PC-9 (cell line): Measurements from ENCODE around the gene MRPL4.

ENCODE experiments used
- EZH2 ChIP-seq: fragments of 200-600 bp; sonication (generic); IDR thresholded peaks from 2 replicates; pipeline ENCODE4 v1.8.0; 2017; ENCODE audit warnings: antibody characterized with exemption, low read depth
- TF ChIP-seq, protein P1 (sequence below): fragments of 200-600 bp; sonication (generic); conservative IDR thresholded peaks from 2 replicates; pipeline ENCODE4 v1.6.1; 2017; ENCODE audit warnings: mixed run types, antibody characterized with exemption, mild to moderate bottlenecking, moderate library complexity

- TF ChIP-seq, protein P1, sequence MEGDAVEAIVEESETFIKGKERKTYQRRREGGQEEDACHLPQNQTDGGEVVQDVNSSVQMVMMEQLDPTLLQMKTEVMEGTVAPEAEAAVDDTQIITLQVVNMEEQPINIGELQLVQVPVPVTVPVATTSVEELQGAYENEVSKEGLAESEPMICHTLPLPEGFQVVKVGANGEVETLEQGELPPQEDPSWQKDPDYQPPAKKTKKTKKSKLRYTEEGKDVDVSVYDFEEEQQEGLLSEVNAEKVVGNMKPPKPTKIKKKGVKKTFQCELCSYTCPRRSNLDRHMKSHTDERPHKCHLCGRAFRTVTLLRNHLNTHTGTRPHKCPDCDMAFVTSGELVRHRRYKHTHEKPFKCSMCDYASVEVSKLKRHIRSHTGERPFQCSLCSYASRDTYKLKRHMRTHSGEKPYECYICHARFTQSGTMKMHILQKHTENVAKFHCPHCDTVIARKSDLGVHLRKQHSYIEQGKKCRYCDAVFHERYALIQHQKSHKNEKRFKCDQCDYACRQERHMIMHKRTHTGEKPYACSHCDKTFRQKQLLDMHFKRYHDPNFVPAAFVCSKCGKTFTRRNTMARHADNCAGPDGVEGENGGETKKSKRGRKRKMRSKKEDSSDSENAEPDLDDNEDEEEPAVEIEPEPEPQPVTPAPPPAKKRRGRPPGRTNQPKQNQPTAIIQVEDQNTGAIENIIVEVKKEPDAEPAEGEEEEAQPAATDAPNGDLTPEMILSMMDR, result no peak
- TF ChIP-seq EZH2, result no peak
Measured at GRCh38 chr19:10211061-10211460, 41.0 kb upstream of the MRPL4 start.
